ENCODE measurements around the gene ERICH2. TPM values are rescaled to one million over a fixed set of nuclear protein-coding genes. Genes with fewer than 3 reads are reported as not detected.
"Not testable (repeated sequence)": the region's sequence is repeated elsewhere in the genome, so short reads cannot be mapped to it uniquely, and the experiment has no call there.

Gene ERICH2, protein sequence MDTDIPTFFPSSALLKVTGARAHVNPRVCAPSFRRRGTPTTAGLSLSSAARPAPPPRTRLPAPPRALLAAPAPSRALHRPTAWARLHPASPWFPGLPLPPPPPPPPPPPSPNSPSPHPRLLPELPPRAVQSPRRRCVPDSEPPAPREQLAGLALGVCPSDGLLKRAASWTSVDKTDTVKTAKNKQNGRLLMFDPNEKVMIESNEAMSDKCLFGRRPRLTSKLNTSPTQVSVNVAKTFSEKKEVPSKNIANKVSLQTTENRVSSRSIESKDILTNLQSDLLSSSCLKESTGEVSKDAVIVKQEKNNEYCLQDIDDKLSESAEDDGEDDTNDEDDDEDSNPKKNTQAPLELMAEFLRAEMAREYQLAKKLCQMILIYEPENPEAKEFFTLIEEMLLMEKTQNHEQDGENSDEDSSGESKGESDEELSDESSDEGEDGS
- 2.7 TPM for polyA plus RNA-seq (2013, experiment 1 of 2; ENCODE audit: insufficient read length)
- 2.0 TPM for polyA plus RNA-seq (2013, experiment 2 of 2; ENCODE audit: insufficient read length)

GRCh38 chr2:170770008-170770605 lies at the start of gene ERICH2:
ERICH2 (plus strand) TSS chr2:170770378; CDS start chr2:170770682, 304 bp downstream.
- peak; percentile 60 for DNase-seq

- DNase-seq: no peak
These were observed 48.5 kb upstream of the ERICH2 start for GRCh38 chr2:170721678-170722077.

GRCh38 chr2:170722301-170722700 lies 47.9 kb upstream of the ERICH2 start:
- no peak for DNase-seq

GRCh38 chr2:170723446-170723958 lies 46.7 kb upstream of the ERICH2 start:
- DNase-seq: peak; percentile 33

DNA sequence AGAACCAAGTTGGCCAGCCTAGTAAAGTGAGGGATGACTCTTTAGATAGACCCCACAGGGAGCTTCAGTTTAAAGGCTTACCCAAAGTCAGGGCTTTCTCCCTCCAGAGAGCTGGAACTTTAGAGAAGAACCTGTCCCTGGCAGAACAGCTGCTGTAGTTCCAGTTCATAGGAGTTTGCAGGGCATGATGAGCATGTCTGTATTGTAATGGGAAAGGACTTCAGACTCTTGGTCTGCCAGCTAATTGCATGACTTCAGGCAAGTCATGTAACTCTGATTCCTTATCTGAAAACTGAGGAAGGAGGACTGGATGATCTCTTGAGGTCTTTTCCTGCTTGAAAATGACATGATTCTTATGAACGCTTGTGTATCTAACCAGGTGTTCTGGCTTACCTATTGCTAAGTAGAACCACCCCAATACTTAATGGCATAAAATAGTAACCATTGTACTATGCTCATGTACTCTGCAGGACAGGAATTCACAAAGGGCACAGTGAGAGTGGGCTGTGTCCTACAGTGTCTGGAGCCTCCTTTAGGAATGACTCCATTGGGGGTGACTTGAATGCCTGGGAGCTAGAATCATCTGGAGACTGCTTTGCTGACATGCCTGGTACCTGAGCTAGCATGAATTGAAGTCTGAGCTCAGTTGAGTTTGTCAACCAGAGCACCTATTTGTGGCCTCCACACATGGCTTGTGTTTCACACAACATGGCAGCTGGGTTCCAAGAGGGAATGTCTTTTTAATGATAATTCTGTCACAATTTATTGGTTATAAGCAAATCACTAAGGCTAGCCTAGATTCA lies 36.2 kb upstream of the ERICH2 start:
- DNase-seq: no peak

GRCh38 chr2:170734601-170735000 lies 35.6 kb upstream of the ERICH2 start:
- not testable (repeated sequence) for DNase-seq

GRCh38 chr2:170736628-170737027 lies 33.5 kb upstream of the ERICH2 start:
- no peak for DNase-seq

- DNase-seq: no peak
These were observed 32.8 kb upstream of the ERICH2 start for GRCh38 chr2:170737406-170737805.

GRCh38 chr2:170737821-170738220 lies 32.4 kb upstream of the ERICH2 start:
- DNase-seq: no peak

GRCh38 chr2:170739048-170739447 lies 31.1 kb upstream of the ERICH2 start:
- peak; percentile 95 for DNase-seq

GRCh38 chr2:170739507-170740046 lies 30.6 kb upstream of the ERICH2 start:
- no peak for DNase-seq

DNA sequence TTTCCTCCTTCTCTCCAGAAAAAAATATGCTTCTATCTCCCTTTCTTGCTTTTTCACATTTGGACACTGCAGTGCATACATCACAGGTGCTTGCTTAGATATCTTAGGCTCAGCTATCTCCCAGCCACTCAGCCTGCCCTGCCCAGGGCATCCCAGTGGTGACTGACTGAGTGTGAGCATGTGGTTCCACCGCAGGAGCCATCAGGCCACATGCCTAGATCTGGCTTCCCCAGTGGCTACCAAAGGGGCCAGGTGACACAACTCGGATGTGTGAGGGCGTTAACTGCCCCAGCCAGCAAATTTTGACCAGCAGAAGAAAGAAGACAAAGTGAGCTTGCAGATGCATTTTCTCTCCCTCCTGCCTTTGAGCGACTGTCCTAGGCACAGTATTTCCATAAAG lies 29.5 kb upstream of the ERICH2 start:
- DNase-seq: no peak

- no peak for DNase-seq
These were observed 28.2 kb upstream of the ERICH2 start for GRCh38 chr2:170742000-170742399.

GRCh38 chr2:170742896-170743529 lies 27.2 kb upstream of the ERICH2 start:
- DNase-seq: no peak

GRCh38 chr2:170743530-170744239 lies 26.5 kb upstream of the ERICH2 start:
- no peak for DNase-seq

- no peak for DNase-seq
These were observed 25.8 kb upstream of the ERICH2 start for GRCh38 chr2:170744248-170745002.

- no peak for DNase-seq
These were observed 24.9 kb upstream of the ERICH2 start for GRCh38 chr2:170745305-170745704.

DNA sequence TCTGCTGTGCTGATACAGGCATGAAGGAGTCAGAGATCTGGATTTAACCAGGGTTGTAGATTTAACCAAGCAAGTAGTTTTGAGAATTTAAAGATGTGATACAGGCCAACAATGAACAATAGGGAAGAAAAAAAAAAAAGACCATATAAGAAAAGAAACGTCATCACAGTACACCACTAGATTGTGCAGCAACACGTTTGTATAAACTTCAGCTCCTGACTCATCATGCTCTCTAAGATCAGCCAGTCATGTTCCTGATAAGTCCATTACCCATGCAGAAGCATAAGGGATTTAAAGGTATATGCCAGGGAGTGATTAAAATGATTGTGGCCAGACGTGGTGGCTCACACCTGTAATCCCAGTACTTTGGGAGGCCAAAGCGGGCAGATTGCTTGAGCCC lies 22.3 kb upstream of the ERICH2 start:
- DNase-seq: peak; percentile 77

DNA sequence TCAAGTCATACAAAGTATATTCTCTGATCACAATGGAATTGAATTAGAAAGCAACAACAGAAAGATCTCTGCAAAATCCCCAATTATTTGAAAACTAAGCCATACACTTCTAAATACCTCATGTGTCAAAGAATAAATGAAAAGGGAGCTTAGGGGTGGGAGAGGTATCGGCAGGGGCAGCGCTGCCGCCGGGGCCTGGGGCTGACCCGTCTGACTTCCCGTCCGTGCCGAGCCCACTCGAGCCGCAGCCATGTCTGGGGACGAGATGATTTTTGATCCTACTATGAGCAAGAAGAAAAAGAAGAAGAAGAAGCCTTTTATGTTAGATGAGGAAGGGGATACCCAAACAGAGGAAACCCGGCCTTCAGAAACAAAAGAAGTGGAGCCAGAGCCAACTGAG lies 18.6 kb upstream of the ERICH2 start:
- not testable (repeated sequence) for DNase-seq

DNA sequence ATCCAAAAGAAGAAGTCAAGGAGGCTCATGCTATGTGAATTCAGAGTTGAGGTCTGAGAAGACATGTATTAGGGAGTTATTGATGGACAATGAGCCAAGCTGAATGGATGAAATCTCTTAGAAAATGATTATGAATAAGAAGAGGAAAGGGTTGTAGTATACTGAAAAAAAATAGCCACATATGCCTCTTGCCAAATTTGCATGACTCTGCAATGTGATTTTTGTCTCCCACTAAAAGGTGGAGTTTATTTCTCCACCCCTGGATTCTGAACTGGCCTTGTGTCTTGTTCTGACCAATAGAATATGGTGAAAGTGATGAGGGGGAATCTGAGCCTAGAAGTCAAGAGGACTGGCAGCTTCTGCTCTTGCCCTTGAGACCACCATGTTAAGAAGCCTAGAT lies 8.6 kb upstream of the ERICH2 start:
- DNase-seq: no peak

DNA sequence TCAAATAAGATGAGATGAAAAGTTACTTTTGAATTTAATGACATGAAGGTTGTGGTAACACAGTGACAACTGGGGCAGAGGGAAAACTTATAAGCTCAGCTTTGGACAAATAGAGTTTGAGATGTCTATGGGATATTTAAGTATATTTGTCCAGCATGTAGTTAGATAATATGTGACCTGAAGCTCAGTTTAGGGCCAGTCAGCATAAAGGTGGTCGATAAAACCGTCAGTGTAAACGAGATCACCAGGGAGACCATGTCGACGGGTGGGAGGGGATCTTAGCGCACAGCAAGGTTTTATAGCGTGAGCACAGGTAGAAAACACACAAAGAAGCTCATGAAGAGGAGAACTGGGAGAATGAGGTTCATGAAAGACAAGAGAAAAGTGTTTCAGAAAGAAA lies 7.4 kb upstream of the ERICH2 start:
- no peak for DNase-seq
